GM19455 (cell line): ENCODE measurements around the gene ARMH4.

Experiments
- ATAC-seq: cut with Tn5 transposase; IDR thresholded peaks from one replicate; pipeline ENCODE4 v1.9.1; 2021; ENCODE audit not compliant: unreplicated experiment

The ARMH4 gene

GRCh38 chr14:57970175-57970574, 181.8 kb downstream of the ARMH4 start:
- no peak for ATAC-seq

- no peak for ATAC-seq
Observed at GRCh38 chr14:57963071-57963470, 188.9 kb downstream of the ARMH4 start.

- no peak for ATAC-seq
Observed at GRCh38 chr14:57962325-57963035, 189.5 kb downstream of the ARMH4 start.

GRCh38 chr14:57961786-57962060, 190.3 kb downstream of the ARMH4 start:
- no peak for ATAC-seq

- ATAC-seq: no peak
Observed at GRCh38 chr14:57960946-57961785, 190.8 kb downstream of the ARMH4 start.

- ATAC-seq: no peak
Observed at GRCh38 chr14:57957441-57957840, 194.6 kb downstream of the ARMH4 start.
